Coronary artery (tissue), 2 donors: ENCODE data around the gene SLC7A9.

Source experiments
- DNase-seq: peaks from one replicate; pipeline ENCODE4 v3.0.0-alpha.2; 2017; ENCODE audit warnings: low spot score
- H3K27ac ChIP-seq, 2 donors: fragments of 200-600 bp; sonication (generic); one replicate each; pipeline ENCODE4 v1.5.1; 2016 to 2019
- H3K4me3 ChIP-seq: fragments of 200-600 bp; sonication (generic); 2 replicates; pipeline ENCODE4 v1.5.1; 2016; ENCODE audit warnings: mild to moderate bottlenecking, moderate library complexity
- CTCF ChIP-seq: fragments of 200-600 bp; sonication (generic); IDR thresholded peaks from one replicate; pipeline ENCODE4 v1.5.1; 2019; ENCODE audit warnings: antibody characterized with exemption

Gene SLC7A9

GRCh38 chr19:32876919-32877285 is 7.3 kb upstream of the SLC7A9 start:
- Histone ChIP-seq H3K27ac (no peak overlapping the region), H3K4me3 (no peak overlapping the region)
- no peak for DNase-seq
- TF ChIP-seq CTCF = no peak

DNA sequence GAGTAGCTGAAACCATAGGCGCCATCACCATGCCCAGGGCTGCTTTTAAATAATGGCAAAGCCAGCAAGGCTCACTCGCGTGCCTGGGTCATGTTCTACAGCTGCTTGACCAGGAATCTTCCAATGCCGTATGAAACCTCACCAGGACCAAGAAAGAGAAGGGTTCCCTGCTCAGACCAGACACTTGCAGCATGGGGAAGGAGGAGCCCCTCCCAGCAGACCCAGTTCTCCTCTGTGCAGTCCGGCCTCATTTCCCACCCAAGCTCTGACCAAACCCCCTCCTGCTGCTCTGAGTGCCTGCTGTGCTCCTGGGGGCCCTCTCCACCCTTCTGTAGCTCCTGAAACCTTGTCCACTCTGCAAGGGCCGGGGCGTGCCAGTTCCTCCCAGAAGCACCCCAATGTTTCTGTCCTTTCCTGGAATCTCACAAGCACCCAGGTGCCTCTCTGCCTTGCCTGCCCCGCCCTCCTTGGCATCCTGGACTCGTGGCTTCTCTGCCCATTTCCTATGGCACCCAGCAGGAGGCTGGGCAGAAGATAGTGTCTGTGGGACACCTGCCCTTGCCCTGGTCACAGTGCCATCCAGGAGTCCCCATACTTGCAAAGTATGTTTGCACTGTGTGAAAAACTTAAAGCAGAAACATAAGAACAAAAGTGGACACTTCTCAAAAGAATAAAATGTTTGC is 6.8 kb upstream of the SLC7A9 start:
- H3K4me3 ChIP-seq = no peak overlapping the region
- no peak for DNase-seq
- no peak for TF ChIP-seq CTCF
- no peak overlapping the region for H3K27ac ChIP-seq

DNA sequence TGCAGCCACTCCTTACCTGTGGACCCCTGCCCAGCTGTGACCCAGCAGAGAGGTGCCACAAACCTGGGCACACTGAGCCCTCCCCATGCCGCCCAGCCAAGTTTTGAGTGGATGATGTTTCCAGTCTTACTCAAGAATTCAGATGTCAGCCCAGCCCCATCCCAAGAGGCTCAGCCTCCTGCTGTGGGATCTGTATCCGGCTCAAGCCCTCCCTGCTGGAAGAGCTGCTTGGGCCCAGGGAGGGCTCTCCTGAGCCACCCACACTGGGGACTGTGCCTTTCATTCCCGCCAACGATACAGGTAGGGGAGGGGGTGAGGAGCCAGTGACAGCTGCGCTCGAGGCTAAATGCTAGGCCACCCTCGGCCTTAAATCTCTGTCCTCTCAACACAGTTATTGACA is 5.9 kb upstream of the SLC7A9 start:
- no peak for TF ChIP-seq CTCF
- Histone ChIP-seq H3K27ac (no peak overlapping the region), H3K4me3 (no peak overlapping the region)
- DNase-seq = no peak

DNA sequence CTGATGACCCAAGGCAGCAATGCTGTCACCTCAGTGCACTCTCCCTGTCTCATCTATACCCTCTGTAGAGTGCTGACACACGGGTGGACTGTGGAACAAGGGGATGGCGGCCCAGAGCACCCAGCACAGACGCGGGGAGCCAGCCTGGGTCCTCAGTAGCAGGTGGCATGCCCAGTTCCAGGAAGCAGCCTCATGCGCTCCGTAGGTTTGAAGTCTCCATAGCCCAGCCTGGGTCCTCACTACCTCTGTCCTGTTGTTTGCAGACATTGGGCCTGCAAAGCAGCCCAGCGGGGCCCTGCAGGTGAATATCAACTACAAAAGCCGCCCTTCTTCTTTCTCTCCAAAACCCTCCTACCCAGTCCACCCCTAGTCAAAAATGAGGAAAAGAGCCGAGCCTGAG is 5.0 kb upstream of the SLC7A9 start:
- H3K4me3 ChIP-seq = no peak overlapping the region
- H3K27ac ChIP-seq = no peak overlapping the region
- no peak for TF ChIP-seq CTCF
- no peak for DNase-seq

- Histone ChIP-seq H3K4me3 (no peak overlapping the region), H3K27ac (no peak overlapping the region)
- TF ChIP-seq CTCF = no peak
- DNase-seq = no peak
Observed at GRCh38 chr19:32873247-32873959, 3.8 kb upstream of the SLC7A9 start.

DNA sequence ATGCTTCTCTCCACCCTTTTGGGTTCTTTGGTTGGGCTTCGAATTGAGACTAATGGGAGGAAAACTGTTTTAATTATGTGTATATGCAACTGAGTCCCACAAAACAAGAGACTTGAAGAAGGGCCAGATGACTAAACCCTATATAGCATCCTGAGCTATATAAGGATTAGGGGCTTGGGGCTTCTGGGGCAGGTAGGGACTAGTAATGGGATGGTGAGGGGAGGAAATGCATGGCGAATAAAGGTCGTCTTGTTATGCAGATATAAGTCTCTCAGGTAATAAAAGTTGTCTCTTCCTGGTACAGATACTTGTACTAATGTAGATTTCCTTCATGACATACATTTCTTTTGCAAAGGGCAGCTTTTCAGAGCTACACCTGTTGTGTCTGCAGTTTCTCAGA is 2.8 kb upstream of the SLC7A9 start:
- H3K4me3 ChIP-seq = no peak overlapping the region
- H3K27ac ChIP-seq = no peak overlapping the region
- DNase-seq = no peak
- TF ChIP-seq CTCF = no peak

GRCh38 chr19:32870981-32871451 is 1.4 kb upstream of the SLC7A9 start:
- Histone ChIP-seq H3K27ac (no peak overlapping the region), H3K4me3 (no peak overlapping the region)
- TF ChIP-seq CTCF = no peak
- DNase-seq = no peak
